Hepatic stellate cell (primary cell): ENCODE measurements around the gene CIDEB.
A peak's percentile ranks its signal among the peaks of the same experiment; 100 is the strongest.

ENCODE experiments used
- DNase-seq: peaks from one replicate; pipeline ENCODE4 v3.0.0; 2011; ENCODE audit warnings: low spot score

CIDEB gene

DNA sequence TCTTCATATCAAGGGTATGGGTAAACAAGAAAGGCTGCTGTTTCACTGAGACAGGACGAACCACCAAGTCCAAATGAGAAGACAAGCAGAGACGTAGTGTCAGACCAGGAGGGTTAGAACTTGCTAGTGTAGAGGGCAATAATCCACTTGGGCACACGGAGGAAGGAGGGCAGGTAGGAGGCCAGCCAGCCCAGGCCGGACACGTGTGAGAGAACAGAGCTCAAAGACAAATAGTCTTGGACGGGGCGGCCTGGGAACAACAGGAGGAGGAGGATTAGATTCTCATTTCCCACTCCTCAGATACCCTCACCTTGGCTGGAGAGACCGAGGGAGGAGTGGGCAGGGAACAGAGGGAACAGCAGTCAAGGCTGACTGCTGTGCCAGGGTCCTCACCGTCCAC is 17.0 kb downstream of the CIDEB start:
- DNase-seq, result no peak

DNA sequence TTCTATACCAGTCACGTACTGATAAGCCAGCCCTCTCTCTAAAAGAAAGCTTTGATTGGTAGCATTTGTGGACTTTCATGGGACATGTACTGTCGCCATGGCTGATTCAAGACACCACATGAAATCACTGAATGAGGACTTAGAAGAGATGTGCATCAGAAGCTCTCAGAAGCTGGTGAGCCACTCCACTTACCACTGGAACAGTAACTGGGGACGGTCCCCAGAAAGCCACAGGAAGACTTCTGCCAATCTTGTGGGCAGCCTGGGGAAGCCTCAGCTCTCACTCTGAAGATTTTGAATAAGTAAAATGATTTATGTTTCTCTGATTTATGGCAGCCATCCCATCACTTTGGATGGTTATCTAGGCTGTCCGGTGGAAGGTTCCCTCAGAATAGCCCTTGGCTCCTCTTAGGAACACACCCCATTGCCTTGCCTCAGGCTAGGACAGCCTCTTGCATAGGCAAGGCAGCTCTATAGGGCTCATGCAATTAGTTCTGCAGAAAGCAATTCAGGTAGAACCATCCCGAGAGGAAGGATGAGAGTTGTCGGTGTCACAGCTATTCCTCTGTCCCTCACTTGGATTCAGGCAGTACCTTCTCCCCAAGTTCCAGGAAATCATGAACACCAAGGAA is 18.0 kb downstream of the CIDEB start:
- DNase-seq, result no peak

DNA sequence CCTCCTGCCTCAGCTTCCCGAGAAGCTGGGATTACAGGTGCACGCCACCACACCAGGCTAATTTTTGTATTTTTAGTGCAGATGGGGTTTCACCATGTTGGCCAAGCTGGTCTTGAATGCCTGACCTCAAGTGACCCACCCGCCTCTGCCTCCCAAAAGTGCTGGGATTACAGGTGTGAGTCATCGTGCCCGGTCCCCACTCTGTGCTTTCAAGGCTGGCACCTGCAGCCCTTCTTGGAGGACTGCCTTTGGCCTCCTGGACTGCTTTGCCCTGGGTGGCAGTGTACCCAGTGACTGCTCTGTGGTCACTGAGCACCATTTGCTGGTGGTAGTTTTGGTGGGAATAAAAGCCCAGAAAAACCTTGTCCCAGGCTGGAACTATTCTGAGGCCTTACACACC is 20.8 kb downstream of the CIDEB start:
- no peak for DNase-seq

DNA sequence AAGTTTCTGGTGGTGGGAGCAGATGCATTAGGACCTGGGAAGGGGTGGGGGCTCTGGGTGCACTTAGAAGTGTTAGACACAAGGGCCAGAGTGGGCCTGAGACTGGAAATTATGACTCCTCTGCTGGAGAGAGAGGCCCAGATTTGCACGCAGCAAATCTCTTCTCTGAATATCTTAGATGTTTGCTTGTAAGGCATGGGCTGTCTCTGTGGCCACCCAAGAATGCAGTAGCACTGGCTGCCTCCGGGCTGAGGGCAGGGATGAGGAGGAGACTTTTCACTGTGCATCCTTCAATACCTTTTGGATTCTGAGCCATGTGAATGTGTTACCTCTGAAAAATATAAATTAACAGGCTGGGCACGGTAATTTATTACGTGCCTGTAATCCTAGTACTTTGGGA is 22.4 kb downstream of the CIDEB start:
- DNase-seq, result no peak

DNA sequence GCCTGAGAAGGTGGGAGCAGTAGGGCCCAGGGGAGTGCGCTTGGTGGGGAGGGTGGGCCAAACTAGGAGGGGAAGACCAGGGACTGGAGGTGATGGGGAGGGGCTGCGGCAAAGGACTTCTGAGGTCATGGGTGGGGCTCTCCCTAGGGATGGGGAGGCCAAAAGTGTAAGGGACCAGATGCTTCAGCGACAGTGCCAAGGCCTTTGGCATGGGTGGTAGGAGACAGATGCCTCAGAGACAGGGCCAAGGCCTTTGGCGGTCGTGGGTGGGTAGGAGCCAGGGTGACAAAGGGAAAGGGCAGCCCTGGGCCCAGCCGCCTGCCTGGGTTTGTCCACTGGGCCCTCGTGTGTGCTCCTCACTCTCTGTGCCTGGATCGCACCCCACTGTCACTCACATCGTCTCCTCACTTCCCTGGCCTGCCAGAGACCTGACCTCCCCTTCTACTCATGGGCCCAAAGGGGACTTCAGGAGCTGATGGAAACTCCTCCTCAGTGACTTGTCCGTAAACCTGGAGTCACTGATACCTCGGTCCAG is 23.2 kb downstream of the CIDEB start:
- DNase-seq, result no peak

DNA sequence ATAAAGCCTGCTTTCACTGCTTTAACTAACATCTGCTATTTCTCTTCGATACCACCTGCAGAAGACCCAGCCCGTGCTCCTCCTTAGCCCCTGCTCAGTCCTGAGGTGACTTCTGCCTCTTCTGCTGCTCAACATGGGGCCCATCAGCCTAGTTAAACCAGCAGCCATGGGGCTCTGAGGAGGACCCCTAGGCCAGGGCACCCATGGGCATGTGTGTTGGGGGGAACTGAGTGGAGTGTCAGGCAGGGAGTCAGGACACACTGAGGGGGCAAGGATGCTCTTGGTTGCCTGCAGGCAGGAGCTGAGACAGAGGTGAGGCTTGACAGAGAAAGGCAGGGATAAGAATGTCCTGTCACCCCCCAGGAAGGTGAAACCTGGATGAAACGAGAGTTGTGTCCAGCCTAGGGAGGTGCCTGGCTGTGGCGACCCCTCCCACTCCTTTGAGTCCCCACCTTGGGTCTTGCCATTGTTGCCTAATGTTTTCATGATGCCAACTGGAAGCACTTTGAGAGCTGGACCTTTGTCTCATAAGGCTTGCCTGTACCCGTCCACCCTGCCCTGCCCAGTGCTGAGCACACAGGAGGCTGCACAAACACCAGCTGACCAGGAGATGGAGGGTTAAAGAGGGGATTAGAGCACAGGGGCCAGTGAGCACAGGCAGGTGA is 23.8 kb downstream of the CIDEB start:
- no peak for DNase-seq

DNA sequence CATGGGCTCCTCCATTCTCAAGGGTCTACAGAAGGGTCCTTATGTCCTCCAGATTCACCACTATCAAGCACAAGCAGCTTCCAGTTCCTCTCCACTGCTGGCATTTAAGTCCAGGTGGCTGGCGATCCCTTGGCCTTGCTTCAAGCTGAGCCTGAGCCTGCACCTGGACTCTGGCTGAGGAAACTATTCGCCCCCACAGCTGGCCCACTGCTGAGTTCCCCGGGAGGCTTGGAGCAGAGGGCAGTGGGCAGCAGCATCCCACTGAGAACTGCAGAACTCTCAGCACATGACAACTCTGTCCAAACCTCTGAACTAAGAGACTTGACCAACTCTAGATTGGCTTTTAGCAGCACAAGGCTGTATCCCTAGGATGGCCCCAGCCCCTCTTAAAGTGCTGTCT is 25.0 kb downstream of the CIDEB start:
- DNase-seq, result no peak

DNA sequence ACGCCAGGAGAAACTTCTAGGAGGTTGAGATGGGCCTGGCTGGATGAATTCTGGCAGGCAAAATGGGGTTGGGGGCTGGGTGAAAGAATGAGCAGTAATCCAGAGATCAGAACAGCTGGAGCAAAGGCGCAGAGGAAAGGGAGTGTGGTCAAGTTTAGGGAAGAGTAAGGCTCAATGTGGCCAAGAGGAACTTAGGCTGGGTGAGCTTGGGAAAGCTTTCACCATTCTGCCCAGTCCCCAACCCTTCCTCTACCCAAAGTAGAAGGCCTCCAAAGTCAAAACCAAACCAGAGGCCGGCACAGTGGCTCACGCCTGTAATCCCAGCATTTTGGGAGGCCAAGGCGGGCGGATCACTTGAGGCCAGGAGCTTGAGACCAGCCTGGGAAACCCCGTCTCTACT is 26.1 kb downstream of the CIDEB start:
- DNase-seq, result no peak

DNA sequence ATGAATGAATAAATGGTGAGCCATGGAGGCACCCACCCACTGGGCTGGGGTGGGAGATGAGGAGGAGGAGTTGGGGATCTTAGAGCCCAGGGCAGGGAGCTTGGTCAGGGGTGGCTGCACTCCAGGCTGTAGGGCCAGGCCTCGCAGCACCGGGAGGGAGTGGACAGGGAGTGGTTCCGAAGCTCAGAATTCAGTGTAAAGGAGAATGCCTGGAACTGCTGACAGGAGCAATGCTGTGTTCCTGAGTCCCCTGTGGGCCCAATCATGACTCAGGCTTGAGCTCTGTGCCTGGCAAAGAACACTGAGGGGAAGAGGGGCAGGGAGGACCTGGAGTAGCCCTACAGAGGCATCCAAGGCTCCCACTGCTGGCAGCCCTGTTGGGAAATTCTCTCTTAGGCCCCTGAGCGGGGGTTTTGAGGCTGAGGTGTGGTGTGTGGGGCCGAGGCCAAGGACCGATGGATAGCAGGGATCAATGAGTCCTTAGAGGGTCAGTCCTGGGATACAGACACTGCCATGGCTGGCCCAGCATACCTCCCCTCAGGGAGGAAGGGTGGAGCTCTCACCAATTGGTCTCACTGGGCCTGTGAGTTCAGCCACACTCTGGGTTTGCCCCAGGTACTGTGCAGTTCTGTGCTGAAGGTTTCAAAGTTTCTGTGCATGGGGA is 26.8 kb downstream of the CIDEB start:
- DNase-seq, result no peak

DNA sequence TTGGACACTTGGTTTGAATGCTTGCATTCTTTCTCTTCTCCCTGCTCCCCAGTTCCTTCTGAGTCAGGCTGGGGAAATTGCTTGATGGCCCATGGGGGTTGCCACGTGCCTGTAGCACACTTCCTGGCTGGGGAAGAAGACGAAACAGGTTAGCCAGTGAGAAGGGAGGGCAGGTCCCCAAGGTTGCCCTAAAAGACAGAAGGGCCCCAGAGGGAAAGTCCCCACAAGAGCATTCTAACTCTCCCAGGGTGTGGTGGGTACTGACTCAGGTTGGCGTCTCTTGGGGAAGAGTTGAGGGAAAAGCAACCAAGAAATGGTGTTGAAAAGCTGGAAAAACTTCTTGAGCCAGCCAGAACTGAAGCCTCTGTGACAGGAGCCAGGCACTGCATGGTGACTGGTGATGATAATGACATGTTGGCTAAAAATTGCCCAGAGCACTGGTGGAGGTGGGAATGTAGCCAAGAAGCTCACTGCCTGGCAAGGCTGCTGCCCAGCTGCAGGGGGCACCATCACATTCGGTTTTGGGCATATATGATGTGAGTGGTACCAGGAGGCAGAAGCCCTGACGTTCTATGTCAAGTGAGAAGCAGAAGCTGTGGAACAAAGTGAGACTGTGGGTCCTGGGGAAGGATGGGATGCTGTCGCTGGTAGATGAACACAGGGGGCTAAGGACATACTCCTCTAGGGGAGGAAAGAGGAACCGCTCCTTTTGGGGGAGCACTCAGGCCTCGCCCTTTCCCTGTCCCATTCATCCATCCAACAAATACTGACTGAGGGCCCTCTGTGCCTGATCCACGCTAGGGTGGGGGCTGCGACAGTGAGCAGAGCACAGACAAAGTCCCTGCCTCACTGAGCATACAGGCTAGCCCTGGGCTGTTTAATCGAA is 28.2 kb downstream of the CIDEB start:
- DNase-seq, result no peak

DNA sequence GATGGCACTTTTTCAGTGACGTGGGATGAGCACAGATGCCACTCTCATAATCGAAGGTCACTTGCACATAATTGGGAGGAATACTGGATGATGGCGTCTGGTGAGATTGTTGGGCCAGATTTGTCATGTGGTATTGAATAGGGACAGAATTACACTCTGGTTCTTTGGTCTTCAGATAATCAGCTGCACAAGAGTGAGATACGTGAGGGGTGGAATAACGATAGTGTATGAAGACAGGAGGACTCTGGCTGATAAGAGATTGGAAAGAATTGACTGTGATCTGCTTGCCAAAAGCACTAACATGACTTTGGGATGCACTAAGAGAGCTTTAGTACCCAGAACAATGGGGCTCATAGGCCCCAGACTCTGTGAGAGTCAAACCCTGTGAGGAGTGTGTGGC is 29.4 kb downstream of the CIDEB start:
- no peak for DNase-seq

DNA sequence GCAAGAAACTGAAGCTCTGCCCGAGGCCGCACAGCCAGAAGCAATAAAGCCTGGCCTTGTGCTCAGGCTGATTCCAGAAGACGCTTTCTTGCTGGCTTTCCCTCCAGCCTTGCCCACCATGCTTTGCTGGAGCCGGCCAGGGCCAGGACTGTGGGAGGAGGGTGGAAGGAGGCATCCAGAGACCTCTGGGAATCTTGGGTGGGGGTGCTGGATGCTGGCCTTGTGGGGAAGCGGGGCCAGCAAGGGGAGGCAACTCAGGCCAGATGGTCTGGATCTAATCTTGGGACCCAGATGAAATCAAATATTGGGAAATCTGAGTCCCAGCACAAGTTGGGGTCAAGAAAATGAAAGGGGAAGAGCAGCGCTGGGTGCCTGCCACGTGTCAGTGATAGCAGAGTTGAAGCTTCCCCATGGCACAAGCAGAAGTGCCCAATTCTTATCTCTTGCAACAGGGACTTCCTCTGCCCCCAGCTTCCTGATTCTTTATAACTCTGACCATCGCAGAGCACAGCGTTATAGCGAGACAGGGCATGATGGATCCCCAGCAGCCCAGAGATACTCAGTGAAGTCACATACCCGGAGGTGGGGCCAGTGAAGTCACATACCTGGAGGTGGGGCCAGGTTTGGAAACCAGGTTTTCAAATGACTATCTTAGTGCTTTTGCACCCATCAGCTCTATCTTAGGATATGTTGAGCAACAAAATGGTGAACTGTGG is 30.0 kb downstream of the CIDEB start:
- DNase-seq, result no peak

DNA sequence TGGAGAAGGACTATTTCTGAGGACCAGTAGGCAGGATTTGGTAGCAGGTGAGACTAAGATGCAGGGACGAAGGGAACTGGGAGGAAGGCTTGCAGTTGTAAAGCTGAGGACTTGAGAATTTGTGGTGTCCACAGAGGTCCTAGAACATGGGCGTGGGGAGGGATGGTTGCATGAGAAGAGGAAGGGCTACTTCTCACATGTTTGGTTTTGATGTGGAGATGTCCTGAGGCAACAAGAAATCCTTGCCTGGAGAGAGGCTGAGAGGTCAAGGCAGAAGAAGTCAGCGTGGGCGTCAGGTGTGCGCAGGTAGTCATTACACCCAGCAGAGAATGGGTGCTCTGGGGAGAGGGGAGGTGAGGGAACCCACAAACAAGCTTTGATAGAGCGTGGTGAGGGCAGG is 30.7 kb downstream of the CIDEB start:
- no peak for DNase-seq

DNA sequence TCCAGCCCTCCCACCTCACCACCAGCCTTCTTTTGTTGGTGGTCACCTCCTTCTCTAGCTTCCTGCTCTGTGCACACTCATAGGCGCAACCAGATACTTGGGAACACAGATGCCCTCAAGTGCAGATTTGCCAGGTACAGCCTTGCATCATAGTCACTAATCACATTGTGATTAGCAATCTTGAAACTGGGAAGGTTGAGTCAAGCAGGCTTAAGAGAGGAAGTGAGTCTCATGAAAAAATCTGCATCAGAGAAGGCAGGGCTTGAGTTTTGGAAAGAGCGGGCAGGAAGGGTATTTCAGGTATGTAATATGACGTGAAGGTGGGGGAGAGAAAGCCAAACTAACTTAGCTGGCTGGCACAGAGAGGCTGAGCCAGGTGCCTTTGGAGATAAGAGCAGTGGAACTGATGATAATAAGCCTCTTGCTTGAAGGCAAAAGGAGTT is 33.7 kb downstream of the CIDEB start:
- DNase-seq, result no peak

DNA sequence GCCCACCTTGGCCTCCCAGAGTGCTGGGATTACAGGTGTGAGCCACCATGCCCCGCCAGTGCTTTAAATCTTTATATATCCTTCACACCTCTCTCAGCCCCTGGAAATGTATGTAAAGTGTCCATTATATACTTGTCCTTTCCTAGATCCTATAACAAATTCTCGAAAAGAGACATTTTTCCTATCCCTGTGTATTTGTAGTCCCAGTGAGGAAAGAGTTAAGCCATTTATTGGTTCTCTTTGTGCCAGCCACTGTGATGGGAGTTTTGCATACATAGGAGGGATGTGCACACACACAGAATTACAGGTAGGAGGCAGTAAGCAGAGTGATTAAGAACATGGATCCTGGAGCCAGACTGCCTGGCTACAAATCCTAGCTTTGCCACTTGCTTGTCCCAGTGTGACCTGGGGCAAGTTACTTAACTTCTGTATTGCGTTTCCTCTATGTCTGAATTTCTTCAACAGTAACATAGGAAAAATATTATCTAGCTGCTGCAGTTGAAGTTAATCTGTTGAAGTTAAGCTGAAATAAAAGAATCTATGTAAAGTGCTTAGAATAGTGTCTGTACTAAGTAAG is 34.3 kb downstream of the CIDEB start:
- no peak for DNase-seq

DNA sequence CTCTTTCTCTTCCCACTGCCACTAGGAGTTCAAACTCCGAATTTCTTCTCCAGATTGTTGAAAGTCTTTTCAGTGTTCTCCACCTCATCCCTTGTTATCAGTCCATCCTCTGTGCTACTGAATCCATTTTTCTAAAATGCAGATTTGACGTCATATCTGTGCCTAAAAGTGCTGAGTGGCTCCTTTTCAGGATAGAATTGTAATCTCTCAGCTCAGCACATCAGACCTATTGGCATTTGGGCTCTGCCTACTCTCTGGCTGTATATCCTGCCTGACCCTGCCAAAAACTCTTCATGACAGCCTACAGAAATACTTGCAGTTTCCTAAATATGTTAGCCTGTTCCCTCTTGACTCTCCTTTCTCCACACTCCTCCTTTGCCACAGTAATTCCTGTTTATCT is 35.3 kb downstream of the CIDEB start:
- DNase-seq, result no peak

DNA sequence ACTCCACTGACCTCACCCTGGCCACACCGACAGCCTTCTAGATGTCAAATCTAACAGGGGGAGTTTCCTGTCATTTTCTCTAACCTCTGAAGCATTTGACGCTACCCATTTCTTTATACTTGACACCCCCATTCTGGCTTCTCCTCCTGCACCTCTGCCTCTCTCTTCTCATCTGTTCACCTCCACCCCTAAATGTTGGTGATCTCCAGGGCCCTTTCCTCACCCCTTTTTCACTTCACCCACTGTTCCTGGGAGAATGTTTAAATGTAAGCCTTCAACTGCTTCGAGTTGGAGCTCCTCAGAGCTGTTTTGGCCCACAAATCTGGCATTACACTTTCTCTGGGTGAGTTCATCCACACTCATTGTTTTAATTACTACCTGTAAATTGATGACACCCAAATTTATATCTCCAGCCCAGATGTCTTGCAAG is 35.9 kb downstream of the CIDEB start:
- DNase-seq, result no peak

DNA sequence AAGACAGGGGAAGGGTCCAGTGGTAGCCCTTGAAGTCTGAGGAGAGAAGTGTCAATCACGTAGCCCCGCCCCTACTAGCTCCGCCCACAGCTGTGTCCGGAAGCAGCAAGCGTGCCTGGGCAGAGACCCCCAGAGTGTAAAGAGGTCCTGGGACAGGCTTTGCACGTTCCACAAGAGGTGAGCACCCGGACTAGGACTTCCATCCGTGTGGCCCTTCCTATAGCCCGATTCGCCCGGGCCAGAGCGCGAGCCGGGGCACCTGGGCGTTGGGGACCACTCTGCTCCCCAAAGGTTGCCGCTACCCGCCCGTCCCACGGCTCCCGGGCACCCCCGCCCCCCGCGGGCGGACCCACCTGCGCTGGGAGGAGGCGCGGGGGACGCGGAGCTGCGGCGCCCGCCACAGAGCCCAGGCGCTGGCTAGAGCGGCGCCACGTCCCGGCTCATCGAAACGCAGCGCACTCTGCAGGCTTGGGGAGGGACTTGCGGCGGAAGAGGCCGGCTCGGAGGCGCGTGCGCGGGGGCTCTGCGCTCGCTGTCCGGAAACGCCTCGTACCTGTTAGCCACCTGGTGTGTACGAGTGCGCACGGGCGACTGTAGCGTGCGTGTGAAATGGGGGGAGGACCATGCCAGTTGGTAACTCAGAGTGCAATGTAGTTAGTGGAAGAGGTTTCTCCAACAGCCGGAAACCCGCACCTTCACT is 36.5 kb downstream of the CIDEB start, which contains the start of gene RABGGTA:
Gene RABGGTA (minus strand): TSS at position 464 of the 700 bp plus-strand sequence. CDS start 482 bp downstream, outside the sequence.
- peak; percentile 96 for DNase-seq

DNA sequence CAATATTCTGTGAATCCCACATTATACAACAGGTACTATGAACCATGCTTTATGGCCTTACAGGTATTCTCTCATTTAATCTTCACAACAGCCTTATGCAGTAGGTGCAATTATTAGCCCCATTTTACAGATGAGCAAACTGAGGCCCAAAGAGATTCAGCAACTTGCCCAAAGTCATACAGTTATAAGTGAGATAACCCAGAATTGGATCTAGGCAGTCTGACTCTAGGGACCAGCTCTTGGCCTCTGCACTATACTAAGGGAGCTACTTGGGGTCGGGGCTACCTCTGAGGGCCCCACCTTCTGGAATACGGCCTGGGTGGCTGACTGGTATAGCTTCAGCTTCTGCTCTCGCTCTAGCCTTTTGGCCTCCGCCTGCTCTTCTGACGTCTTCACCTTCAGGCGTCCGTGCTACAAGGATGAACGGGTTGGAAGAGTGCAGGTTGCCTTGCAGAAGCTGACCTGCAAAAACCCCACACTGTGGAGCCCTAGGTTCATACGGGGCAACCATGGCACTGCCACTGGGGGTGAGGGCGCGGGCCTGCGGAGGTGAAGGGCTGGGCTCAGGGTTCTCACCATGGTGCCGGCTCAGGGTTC is 37.1 kb downstream of the CIDEB start:
- DNase-seq, result no peak

DNA sequence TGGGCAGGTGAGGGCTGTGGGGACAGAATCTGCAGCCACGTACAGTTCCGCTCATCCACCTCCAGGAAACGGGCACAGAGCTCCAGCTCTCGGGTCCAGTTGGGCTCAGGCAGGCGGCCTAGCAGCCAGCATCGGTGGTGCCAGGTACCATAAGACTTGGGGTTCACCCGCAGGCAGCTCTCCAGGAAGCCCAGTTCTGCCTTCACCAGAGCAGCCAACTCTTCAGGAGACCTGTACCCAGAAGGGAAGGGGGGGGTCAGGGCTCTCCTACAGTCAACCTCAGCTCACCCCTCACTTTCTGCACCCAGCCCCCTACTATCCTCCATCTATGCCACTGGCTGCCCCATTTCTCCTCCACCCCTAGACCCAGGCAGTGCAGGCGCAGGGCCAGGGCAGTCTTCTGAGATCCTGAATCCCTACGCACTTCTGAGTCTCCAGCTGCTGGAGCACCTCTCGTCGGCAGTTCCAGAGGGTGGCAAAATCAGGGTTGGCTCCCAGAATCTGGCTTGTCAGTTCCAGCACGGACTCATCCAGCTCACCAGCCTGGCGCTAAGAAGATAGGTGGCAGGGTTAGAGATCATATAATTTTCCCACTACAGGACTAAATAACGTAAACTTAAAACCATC is 37.8 kb downstream of the CIDEB start:
- no peak for DNase-seq
